Prostate gland (tissue), 2 donors: ENCODE results near the gene ILDR2. TPM values are rescaled to one million over a fixed set of nuclear protein-coding genes. Genes with fewer than 3 reads are reported as not detected.

Experiments used
- DNase-seq: peaks from one replicate; pipeline ENCODE4 v3.0.0-alpha.2; 2019; ENCODE audit warnings: low spot score
- H3K27ac ChIP-seq, 2 donors: fragments of 200-600 bp; sonication (generic); 2 replicates each; pipeline ENCODE4 v1.5.1; 2017 to 2019
- H3K27me3 ChIP-seq: fragments of 200-600 bp; sonication (generic); replicated peaks from 2 replicates; pipeline ENCODE4 v1.5.1; 2019; ENCODE audit not compliant: insufficient read depth
- H3K36me3 ChIP-seq, 2 donors: fragments of 200-600 bp; sonication (generic); 1 replicate in 1 of 2; 2 replicates in 1 of 2; pipeline versions ENCODE4 v1.5.1 to v1.8.1; 2017 to 2019
- H3K4me1 ChIP-seq: fragments of 200-600 bp; sonication (generic); replicated peaks from 2 replicates; pipeline ENCODE4 v1.5.1; 2019
- H3K4me3 ChIP-seq, 2 donors: fragments of 200-600 bp; sonication (generic); 2 replicates each; pipeline ENCODE4 v1.5.1; 2017 to 2019
- H3K9me3 ChIP-seq: fragments of 200-600 bp; sonication (generic); 2 replicates; pipeline ENCODE4 v1.5.1; 2017
- POLR2A ChIP-seq: fragments of 450-650 bp; IDR thresholded peaks from one replicate; pipeline ENCODE4 v1.6.1; 2016; ENCODE audit warnings: antibody characterized with exemption, mild to moderate bottlenecking
- POLR2AphosphoS5 ChIP-seq: sonication (generic); formaldehyde crosslinking; IDR thresholded peaks from one replicate; pipeline ENCODE4 v1.6.1; 2017; ENCODE audit warnings: antibody characterized with exemption
- WGBS: methylation state at CpG from one replicate; pipeline ENCODE4 v1.1.5; 2018; 5-methylcytosine and 5-hydroxymethylcytosine counted together
- intact Hi-C: fragments of 100-400 bp; cut with DNase I; formaldehyde crosslinking; loops from one replicate; pipeline ENCODE4 v1.14.2; 2022
- total RNA-seq, 2 donors: library from RNA; depleted of rRNA; stranded (reverse); fragments of >200 nt; gene quantifications; one replicate each; pipeline ENCODE4 v1.1.0, GENCODE V29; 2016
- TF ChIP-seq, protein P1 (sequence below), 4 experiments: fragments of 200-600 bp in 2 of 4; fragments of 450-650 bp in 2 of 4; sonication (generic) in 2 of 4; IDR thresholded peaks; 1 replicate in 3 of 4; 2 replicates in 1 of 4; pipeline ENCODE4 v1.5.1; 2016 to 2019; ENCODE audit warnings: antibody characterized with exemption in 4 of 4, mild to moderate bottlenecking in 2 of 4, moderate library complexity in 2 of 4

ILDR2 gene
- total RNA-seq, 2 donors from 2014 or later: 3.2 to 175 TPM

DNA sequence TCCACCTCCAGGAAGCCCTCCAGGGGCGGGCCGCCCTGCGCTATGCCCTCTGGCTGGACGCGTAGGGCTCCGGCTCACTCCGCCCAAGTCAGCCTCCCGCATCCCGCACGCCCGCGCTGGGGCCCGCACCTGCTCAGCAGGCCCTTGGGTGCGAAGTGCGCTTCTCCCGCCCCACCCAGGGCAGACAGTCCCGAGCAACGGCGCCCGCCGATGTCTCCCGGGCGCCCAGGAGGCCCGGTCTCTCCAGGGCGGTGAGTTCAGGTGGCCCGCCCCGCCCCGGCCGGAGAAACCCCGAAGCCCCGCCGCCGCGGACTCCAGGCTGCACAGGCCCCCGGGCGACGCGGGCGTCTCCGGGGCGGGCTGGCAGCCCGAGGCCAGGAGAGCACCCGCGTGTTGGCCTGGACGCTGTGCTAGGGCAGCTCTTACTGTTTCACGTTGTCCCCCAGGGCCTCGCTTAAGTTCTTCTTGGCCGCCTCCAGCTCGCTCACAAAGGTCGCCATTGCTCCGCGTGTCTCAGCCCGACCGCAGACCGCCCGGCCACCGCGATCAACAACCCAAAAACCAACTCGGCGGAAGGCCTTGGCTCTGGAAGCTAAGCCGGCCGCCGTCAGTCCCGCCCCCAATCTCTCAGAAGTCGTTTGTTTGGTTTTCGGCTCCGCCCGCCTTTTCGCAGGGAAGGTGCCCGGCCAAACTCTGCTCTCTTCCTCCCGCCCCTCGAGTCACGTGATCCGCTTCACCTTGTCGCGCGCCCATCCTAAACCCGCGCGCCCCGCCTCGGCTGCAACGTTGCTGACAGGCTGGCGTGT is 99.4 kb downstream of the ILDR2 start, which contains the start of gene TADA1:
TADA1 (minus strand) TSS at position 531 of the 806 bp plus-strand sequence; CDS start at position 500, 31 bp downstream.
- no peaks in the 10 kb centered on the region for H3K9me3 ChIP-seq
- H3K27me3 ChIP-seq: no peaks in the 10 kb centered on the region
- DNase-seq: peak; percentile 99
- H3K27ac ChIP-seq: peak within 1 kb of the TSS; percentile 86 to 95
- intact Hi-C loops: loop anchor here (2.0 to 10.0 kb wide), 2 partner anchors 35 to 349 kb away; partner anchors contain the start of gene POU2F1
- WGBS: under 1% methylated on average over 42 of the region's 84 CpGs
- peak within 1 kb of the TSS; percentile 59 to 87 for H3K4me3 ChIP-seq
- H3K4me1 ChIP-seq: no peaks in the 10 kb centered on the region
- TF ChIP-seq POLR2AphosphoS5 (peak; percentile 94), POLR2A (peak; percentile 68)
- TF ChIP-seq, protein P1, sequence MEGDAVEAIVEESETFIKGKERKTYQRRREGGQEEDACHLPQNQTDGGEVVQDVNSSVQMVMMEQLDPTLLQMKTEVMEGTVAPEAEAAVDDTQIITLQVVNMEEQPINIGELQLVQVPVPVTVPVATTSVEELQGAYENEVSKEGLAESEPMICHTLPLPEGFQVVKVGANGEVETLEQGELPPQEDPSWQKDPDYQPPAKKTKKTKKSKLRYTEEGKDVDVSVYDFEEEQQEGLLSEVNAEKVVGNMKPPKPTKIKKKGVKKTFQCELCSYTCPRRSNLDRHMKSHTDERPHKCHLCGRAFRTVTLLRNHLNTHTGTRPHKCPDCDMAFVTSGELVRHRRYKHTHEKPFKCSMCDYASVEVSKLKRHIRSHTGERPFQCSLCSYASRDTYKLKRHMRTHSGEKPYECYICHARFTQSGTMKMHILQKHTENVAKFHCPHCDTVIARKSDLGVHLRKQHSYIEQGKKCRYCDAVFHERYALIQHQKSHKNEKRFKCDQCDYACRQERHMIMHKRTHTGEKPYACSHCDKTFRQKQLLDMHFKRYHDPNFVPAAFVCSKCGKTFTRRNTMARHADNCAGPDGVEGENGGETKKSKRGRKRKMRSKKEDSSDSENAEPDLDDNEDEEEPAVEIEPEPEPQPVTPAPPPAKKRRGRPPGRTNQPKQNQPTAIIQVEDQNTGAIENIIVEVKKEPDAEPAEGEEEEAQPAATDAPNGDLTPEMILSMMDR (IDR thresholded peaks at IDR 0.05): peak in 3 of 4 experiments; percentile 42 to 59 (median 47)
- no peaks in the 10 kb centered on the region for H3K36me3 ChIP-seq

DNA sequence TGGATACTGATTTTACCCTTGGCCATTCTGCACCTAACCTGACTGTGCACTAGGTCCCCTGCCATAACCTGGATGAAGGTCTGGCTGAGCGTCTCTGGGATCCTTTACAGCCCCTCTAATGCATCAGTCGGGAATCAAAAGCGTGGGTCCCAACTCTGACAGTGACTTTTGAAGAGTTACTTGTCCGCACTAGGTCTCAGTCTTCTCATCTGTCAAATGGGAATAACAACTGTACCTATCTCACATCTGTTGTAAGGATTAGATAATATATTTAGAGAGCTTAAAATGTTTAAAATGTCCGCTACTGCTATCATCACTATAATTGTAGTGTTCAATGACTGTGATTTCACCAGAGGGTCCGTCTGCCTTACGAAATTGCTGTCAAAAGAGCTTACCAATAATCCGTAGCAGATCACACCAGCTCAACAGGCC is 100.0 kb downstream of the ILDR2 start:
- Histone ChIP-seq H3K9me3 (no peaks in the 10 kb centered on the region), H3K4me3 (peak overlapping the region; percentile 59 to 87), H3K36me3 (no peaks in the 10 kb centered on the region), H3K27me3 (no peaks in the 10 kb centered on the region), H3K27ac (peak overlapping the region; percentile 86 to 95), H3K4me1 (no peaks in the 10 kb centered on the region)
- DNase-seq: no peak
- TF ChIP-seq POLR2AphosphoS5 (no peak), POLR2A (no peak)
- TF ChIP-seq, protein P1 (IDR thresholded peaks at IDR 0.05): no peak
- intact Hi-C loops: loop anchor here (2.0 to 10.0 kb wide), 2 partner anchors 35 to 349 kb away; partner anchors contain the start of gene POU2F1
- 26% methylated on average over 8 of the region's 8 CpGs for WGBS

DNA sequence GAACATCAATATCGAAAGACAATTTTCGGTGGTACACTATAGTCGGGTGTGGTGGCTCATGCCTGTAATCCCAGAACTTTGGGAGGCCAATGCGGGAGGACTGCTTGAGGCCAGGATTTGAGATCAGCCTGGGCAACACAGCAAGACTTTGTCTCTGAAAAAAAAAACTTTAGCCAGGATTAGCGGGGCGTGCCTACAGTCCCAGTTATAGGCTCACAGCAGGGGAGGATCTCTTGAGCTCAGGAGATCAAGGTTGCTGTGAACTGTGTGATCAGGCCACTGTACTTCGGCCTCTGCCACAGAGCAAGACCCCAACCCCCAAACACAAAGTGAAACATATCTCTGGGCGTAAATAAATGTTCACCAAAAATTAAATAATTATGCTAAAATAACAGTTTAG is 100.9 kb downstream of the ILDR2 start:
- Histone ChIP-seq H3K27ac (no peak overlapping the region), H3K4me1 (no peaks in the 10 kb centered on the region), H3K4me3 (no peak overlapping the region), H3K9me3 (no peaks in the 10 kb centered on the region), H3K27me3 (no peaks in the 10 kb centered on the region), H3K36me3 (no peaks in the 10 kb centered on the region)
- TF ChIP-seq POLR2AphosphoS5 (no peak), POLR2A (no peak)
- TF ChIP-seq, protein P1 (IDR thresholded peaks at IDR 0.05): no peak
- no peak for DNase-seq
- 97% methylated on average over 8 of the region's 8 CpGs for WGBS
- intact Hi-C loops: loop anchor here (2.0 to 10.0 kb wide), 2 partner anchors 34 to 350 kb away; partner anchors contain the start of gene POU2F1

DNA sequence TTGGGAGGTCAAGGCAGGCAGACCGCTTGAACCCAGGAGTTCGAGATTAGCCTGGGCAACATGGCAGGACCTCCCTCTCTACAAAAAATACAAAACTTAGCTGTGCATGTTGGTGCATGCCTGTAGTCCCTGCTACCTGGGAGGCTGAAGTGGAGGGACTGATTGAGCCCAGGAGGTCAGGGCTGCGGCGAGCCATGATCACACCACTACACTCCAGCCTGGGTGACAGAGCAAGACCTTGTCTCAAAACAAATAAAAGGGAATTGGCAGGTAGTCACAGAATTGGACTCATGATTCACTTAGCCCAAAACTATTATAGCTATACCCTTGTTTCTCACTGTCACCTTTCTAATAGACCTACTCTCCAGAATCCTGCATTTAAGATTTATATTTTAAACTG is 104.8 kb downstream of the ILDR2 start:
- intact Hi-C loops: loop anchor here (10.0 kb wide), 1 partner anchor 354 kb away; the partner anchor contains the start of gene POU2F1
- Histone ChIP-seq H3K4me3 (no peak overlapping the region), H3K27me3 (no peaks in the 10 kb centered on the region), H3K4me1 (no peaks in the 10 kb centered on the region), H3K36me3 (no peaks in the 10 kb centered on the region), H3K27ac (no peak overlapping the region), H3K9me3 (no peaks in the 10 kb centered on the region)
- no peak for DNase-seq
- TF ChIP-seq, protein P1 (IDR thresholded peaks at IDR 0.05): no peak
- TF ChIP-seq POLR2A (no peak), POLR2AphosphoS5 (no peak)
- 59% methylated on average over 4 of the region's 4 CpGs for WGBS
